HG03432 (cell line): ENCODE data around the gene FILIP1L.
"Not testable (repeated sequence)": the region's sequence is repeated elsewhere in the genome, so short reads cannot be mapped to it uniquely, and the experiment has no call there.

ENCODE experiments used
- ATAC-seq: cut with Tn5 transposase; IDR thresholded peaks from one replicate; pipeline ENCODE4 v1.9.1; 2021; ENCODE audit warnings: mild to moderate bottlenecking, moderate library complexity; ENCODE audit not compliant: unreplicated experiment

FILIP1L gene

DNA sequence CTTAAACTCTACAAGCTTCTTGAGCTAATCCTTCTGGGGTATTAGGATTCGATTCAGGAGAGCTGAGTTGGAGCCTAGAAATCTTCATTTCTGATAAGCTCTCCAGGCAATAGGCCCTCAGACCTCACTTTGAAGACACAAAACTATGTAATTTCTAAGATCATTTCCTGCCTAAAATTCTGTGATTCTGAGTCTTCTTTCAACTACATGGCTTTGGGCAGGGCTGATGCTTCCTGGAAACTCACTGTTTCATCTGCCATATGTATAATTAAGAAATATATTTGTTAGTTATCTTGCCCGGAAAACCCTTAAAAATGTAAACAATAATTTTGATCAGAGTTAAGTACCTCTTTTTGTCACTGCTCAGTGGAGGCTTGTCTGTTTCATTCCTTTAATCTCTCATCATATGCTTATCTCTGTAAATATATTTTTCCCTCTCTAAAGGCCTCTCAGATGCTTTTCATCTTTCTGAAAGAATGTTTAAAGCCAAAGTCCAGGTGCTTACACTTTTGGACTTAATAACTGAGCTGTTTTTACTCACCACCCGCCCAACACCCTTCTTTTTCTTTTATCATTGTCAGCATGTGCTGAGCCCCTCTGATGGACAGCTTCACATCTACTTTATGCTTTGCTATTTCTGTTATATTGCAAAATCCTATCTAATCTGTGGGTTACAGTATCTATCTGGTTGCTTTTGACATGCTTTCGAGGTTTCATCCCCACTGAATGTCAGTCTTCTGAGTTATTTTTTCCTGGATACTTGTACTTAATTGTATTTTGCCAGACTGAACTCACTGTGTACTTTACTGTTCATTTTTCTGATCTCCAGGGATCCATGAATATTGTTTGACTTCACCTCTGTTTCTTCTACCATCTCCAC, 38.2 kb downstream of the FILIP1L start:
- no peak for ATAC-seq

DNA sequence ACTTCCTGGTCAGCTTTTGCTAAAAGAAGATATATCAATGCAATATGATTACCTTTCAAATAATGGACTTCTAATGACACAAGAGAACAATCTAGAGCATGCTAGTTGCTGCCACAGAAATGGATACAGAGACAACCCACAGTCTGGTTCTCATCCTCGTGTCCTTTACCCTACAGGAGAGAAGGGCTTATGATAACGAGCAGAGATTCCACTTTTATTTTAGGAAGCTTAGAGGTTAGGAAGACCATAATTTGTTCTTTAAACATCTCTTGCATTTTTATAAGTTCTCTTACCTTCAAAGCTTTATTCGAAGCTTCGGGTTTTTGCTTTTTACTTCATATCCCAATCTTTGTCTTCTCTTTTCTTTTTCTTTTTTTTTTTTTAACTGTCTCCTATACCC, 39.1 kb downstream of the FILIP1L start:
- ATAC-seq, result no peak

DNA sequence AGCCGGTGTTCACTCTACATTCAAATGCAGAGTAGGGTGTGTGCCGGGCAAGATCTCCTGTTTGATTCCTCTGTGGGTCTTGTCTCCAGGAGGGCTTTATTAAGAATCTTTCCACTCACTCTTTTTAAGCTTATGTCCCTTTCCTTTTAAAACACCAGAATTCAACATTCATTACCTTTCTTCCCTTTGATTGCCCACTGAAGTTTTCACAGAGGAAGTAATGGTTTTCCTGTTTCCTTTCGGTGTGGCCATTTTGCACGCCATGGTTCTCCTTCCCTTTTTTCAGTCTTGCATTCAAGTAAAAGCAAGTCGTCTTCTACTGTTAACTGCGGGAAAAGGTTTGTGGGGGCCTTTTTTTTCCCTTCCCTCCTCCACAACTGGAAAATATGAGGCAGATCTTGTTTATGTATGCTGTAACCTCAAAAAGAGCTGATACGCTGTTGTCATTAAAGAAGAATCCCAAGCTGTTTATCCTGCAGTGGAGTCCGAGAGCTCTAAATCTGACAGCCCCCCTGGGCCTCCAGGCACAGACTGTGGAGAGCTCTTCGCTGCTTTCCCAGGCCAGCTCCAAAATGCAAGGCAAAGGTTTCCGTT, 40.5 kb downstream of the FILIP1L start:
- peak; percentile 37 for ATAC-seq

DNA sequence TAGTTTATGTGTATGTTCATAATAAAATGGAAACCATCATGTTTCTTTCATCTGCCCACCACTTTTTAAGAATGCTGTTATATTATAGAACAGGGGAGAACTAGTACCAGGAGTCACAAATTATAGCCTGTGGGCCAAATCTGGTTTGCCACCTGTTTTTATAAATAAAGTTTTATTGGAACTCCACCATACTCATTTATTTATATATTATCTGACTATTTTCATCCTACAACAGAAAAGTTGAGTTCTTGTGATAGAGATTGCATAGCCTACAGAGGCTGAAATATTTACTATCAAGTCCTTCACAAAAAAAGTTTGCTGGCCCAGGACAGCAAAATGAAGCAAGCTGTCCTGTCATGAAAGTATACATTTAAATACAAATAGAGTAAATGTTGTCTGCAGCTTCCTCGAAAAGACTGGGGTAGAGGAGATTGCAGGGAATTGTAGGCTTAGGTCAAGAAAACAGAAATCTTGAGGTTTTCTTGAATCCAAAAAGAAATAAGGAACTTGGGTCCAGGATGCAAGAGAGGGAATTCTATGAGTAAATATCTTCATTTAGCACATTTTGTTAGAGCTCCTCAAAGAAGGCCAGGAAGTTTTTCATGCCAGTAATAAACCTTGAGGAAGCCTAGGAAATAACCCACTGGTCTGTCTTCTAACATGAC, 41.1 kb downstream of the FILIP1L start:
- ATAC-seq, result no peak

DNA sequence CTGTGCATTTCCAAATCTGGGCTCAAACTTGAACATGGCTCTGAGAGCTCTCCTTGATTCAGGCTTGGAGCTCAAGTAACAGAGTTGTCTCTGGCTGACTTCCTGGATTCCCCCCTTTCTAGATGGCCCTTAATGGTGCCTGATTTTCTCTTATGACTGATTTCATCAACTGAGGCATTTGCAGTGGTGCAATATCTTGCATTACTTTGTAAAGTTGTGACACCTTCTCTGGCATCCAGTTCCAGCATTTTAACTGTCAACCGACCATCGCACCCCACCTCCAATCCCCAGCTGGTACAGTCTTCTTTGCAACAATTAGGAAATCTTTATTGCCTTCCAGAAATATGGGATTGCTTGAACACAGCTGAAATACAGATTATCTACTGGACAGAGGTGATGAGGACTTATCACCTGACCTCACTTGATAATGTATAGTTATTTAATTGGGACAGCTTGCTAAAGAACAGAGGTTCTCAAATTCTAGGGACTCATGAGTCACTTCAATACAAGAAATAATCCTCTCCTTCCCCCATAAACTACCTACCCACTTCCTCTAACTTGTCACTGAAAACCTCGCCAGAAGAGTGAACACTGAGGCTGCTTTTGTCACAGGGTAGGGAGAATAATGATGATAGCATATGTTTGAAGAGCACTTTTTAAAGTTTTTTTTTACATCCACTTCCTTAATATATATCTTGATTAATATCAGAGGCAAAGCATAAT, 41.8 kb downstream of the FILIP1L start:
- peak; percentile 63 for ATAC-seq

- ATAC-seq, result no peak
Measured at GRCh38 chr3:100069472-100069871, 44.8 kb downstream of the FILIP1L start.

GRCh38 chr3:100068826-100069225, 45.5 kb downstream of the FILIP1L start:
- ATAC-seq, result peak; percentile 68

- ATAC-seq, result no peak
Measured at GRCh38 chr3:100067589-100067988, 46.7 kb downstream of the FILIP1L start.

DNA sequence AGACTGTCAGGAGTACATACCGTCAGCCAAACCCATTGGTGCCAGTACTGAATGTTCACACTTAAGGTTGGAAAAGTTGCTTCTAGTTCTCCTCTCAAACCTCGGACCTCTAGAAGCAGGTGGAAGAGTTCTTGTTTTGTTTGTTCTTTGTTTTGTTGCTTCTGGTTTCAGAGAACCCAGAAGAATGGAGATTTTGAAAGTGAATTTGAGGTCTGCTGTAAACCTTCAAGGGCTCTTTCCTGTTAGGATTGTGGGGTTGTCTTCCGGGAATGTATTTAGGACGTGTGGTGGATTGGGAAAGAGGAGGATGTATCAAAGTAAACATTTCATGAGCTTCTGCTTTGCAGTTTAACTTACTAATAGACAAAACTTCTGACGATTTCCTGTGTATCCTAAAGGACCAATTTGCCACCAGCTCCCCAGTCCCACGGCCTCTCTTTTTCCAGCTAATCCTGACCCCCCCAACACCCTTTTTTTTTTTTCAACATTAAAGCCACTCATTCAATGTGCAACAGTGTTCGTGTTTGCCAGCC, 50.3 kb downstream of the FILIP1L start:
- no peak for ATAC-seq

- ATAC-seq, result no peak
Measured at GRCh38 chr3:100062665-100063064, 51.6 kb downstream of the FILIP1L start.

GRCh38 chr3:100060685-100061484, 53.4 kb downstream of the FILIP1L start:
- ATAC-seq, result no peak

GRCh38 chr3:100059472-100059871, 54.8 kb downstream of the FILIP1L start:
- no peak for ATAC-seq

- ATAC-seq, result no peak
Measured at GRCh38 chr3:100057716-100058575, 56.4 kb downstream of the FILIP1L start.

DNA sequence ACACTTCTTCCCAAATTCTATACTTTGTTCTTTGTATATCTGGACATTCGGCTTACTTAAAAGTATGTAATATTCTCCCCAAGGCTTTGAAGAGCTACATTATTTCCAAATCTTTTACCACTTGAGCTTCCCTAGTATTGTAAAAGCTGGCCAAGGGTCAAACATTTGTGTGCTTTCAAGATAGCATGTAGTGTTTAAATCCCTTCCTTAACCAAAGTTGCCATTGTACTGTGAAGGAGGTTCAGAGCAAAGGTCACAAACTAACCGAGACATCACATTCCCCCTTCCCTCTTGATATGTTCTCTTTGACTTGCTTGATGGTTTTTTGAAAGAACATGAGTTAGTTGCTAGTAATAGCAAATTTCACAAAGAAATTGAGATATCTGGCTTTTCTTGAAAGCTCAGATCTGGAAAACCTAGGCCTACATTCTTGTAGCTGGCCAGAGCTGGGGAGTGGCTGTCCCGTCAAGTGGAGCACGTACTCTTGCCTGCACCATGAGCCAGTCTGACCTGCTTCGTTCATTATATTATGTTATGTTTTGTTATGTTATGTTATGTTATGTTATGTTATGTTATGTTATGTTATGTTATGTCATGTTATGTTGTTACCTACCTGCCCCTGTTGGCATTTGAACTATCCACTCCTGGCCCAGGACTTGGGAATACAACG, 60.2 kb downstream of the FILIP1L start:
- ATAC-seq, result no peak

DNA sequence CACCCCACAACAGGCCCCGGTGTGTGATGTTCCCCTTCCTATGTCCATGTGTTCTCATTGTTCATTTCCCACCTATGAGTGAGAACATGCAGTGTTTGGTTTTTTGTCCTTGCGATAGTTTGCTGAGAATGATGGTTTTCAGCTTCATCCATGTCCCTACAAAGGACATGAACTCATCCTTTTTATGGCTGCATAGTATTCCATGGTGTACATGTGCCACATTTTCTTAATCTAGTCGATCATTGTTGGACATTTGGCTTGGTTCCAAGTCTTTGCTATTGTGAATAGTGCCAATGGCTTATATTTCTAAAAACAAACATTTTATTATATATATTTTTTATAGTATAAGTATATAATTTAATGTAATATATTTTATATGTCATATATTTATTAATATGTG, 62.8 kb downstream of the FILIP1L start:
- ATAC-seq, result not testable (repeated sequence)

- ATAC-seq, result no peak
Measured at GRCh38 chr3:100048248-100048647, 66.1 kb downstream of the FILIP1L start.

DNA sequence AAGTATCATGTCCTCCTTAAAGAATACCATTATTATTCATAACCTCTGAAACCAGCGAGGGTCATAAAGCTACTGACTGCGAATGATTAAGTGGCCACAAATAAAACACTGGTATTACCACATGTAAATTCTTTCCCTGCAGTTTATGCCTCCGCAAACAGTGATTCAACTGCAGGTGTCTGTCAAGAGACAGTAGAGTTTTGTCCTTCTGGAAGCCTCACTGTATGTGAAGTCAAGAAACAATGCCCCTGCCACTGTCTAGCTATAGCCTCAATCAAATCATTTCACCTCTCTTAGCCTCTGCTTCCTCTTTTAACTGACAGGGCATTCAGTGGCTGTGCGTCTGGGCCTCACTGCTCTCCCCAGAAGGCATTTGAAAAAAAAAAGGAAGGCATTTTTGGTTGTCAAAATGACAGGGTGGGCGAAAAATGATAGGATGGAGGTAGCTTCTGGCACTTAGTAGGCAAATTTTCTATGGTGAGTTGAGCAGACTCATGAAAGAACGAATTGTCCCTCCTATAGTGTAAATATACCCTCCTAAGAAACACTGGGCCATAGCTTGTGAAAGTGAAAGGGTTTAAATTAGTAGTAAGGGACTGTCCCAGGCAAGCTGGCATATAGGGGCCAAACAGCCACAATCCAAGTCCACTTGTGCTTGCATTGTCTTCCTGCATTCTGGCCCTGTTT, 66.7 kb downstream of the FILIP1L start:
- ATAC-seq, result peak; percentile 83

DNA sequence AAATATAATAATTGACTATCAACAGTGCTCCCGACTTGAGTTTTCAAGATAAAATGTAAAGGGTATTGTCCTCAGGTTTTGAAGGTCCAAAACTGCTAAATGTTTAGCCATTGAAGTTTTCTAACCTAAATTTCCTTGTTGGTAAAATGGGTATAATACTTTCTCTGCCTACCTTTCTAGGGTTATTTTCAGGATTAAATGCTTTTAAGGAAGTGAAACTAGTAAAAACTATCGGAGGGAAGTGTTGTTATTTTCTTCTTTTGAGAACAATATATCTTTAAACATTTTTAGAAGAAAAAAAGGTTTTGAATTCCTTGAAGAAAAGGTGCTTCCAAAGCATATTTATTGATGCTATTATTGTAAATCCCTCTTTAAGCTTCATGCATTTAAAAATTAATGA, 67.3 kb downstream of the FILIP1L start:
- no peak for ATAC-seq
